ENCODE data around the gene NEK8. TPM values are rescaled to one million over a fixed set of nuclear protein-coding genes. Genes with fewer than 3 reads are reported as not detected.

NEK8 gene
- polyA plus RNA-seq, 3 donors = 2.7 to 9.6 (median 3.1) TPM

DNA sequence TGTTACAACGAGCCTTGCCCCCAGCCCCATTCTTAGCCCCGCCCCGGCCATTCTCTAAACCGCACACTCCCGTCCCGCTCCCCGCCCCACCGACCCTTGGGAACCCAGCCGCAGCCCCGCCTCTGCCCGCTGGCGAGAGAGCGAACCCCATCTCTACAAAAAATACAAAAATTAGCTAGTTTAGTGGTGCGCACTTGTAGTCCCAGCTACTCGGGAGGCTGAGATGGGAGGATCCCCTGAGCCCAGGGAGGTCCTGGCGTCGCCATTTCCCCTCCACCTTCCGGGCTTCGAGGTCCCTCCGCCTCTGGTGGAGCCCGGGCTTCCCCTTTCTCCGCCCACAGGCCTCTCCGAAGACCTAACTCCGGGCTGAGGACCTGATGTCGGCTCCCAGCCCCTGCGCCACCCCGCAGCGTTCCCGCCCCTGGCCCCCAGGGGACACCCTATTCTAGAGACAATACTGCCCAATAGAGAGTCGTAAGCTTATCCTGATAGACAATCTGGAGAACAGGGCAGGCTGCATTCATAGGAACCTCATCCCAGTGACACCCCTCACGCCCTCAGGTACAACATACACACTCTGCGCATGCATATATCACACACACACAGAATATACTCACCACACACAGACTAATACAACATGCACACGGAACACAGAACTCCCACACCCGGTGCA is 16.4 kb upstream of the NEK8 start:
- Histone ChIP-seq H2AFZ (ENCODE audit: insufficient read depth, low read depth, low read length, poor library complexity, severe bottlenecking) (peak overlapping the region; percentile 90), H3K4me3 (replicated peaks in 1 of 3; ENCODE audit: low read depth in 2 of 3, low read length in 3 of 3) (peak overlapping the region; percentile 63 to 92 (median 80)), H3K36me3 (replicated peaks in 1 of 2; ENCODE audit: control insufficient read depth in 1 of 2, insufficient read depth in 2 of 2, low read length in 2 of 2) (peaks cover 3 to 21% of the 10 kb centered on the region in 2 donors), H3K4me2 (replicated peaks; ENCODE audit: extremely low read depth, low read length, poor library complexity, severe bottlenecking) (peak overlapping the region; percentile 98), H3K27ac (ENCODE audit: low read depth in 1 of 2, low read length in 2 of 2) (peak overlapping the region; percentile 75 to 85), H3K9ac (ENCODE audit: insufficient read depth, low read length, poor library complexity, severe bottlenecking) (peak overlapping the region; percentile 75), H3K79me2 (ENCODE audit: insufficient read depth, low read length) (peaks cover 8% of the 10 kb centered on the region), H3K9me3 (replicated peaks in 1 of 2; ENCODE audit: control insufficient read depth in 1 of 2, insufficient read depth in 1 of 2, low read length in 2 of 2) (no peaks in the 10 kb centered on the region), H3K27me3 (ENCODE audit: control insufficient read depth in 2 of 2, insufficient read depth in 2 of 2, low read length in 2 of 2) (no peaks in the 10 kb centered on the region), H3K4me1 (ENCODE audit: control insufficient read depth in 1 of 2, insufficient read depth in 2 of 2, low read length in 2 of 2) (peaks cover 24 to 29% of the 10 kb centered on the region in 2 donors), H4K20me1 (ENCODE audit: insufficient read depth, low read length) (no peaks in the 10 kb centered on the region)
- H3K4me3 Mint-ChIP-seq = peak overlapping the region; percentile 88 to 93
- peak overlapping the region; percentile 83 to 95 (median 92) for H3K27ac Mint-ChIP-seq
- TF ChIP-seq, protein P1, sequence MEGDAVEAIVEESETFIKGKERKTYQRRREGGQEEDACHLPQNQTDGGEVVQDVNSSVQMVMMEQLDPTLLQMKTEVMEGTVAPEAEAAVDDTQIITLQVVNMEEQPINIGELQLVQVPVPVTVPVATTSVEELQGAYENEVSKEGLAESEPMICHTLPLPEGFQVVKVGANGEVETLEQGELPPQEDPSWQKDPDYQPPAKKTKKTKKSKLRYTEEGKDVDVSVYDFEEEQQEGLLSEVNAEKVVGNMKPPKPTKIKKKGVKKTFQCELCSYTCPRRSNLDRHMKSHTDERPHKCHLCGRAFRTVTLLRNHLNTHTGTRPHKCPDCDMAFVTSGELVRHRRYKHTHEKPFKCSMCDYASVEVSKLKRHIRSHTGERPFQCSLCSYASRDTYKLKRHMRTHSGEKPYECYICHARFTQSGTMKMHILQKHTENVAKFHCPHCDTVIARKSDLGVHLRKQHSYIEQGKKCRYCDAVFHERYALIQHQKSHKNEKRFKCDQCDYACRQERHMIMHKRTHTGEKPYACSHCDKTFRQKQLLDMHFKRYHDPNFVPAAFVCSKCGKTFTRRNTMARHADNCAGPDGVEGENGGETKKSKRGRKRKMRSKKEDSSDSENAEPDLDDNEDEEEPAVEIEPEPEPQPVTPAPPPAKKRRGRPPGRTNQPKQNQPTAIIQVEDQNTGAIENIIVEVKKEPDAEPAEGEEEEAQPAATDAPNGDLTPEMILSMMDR (IDR thresholded peaks at IDR 0.05) = no peak
- peak; percentile 68 to 75 (median 75) for DNase-seq
- peaks cover 18 to 28% of the 10 kb centered on the region in 2 donors for H3K36me3 Mint-ChIP-seq
- H3K4me1 Mint-ChIP-seq = peaks cover 24% of the 10 kb centered on the region
- H3K27me3 Mint-ChIP-seq (ENCODE audit: low read depth in 3 of 3) = peaks cover 0 to 4% (median 1%) of the 10 kb centered on the region in 3 donors
- WGBS (ENCODE audit: insufficient coverage) = 9% methylated on average over 34 of the region's 34 CpGs
- intact Hi-C loops (cut with micrococcal nuclease) = loop anchor here in 1 of 2 donors (10.0 kb wide), 1 partner anchor 67 kb away; the partner anchor contains the start of gene BLTP2
- H3K9me3 Mint-ChIP-seq = no peaks in the 10 kb centered on the region

DNA sequence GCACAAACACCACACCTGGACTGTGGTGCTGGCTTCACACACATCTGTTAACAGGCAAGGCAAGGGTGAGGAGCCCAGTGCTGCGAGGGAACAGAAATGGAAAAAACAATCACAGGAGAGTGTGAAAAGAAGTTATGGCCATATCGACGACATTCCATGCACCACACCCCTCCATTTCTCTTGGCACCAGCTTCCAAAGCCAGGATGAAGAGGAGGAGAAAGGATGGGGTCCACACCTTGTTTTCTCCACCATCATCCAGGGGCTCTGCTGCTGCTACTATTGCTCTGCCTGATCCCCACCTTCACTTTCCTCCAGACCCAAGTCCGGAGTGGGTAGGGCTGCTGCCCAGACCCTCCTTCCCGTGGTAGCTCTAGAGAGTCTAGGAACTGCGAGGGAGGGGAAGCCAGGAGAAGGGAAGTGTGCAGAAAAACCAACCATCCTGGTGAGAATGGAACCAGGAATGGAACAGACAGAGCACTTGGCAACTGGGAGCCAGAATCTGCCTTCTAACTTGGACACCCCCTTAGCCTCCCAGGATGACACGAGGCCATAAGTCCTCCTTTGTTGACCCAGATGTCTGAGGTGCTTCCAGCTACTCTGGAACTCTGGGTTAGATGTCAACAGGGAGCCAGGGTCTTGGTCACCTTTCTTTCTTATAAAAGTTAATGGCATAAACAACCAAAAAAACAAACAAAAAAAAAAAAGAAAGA is 15.7 kb upstream of the NEK8 start:
- peak overlapping the region; percentile 88 to 93 for H3K4me3 Mint-ChIP-seq
- no CpG with 5 or more reads among the region's 7 CpGs for WGBS (ENCODE audit: insufficient coverage)
- Histone ChIP-seq H3K4me2 (replicated peaks; ENCODE audit: extremely low read depth, low read length, poor library complexity, severe bottlenecking) (peak overlapping the region; percentile 98), H3K79me2 (ENCODE audit: insufficient read depth, low read length) (peaks cover 8% of the 10 kb centered on the region), H3K4me1 (ENCODE audit: control insufficient read depth in 1 of 2, insufficient read depth in 2 of 2, low read length in 2 of 2) (peaks cover 27 to 35% of the 10 kb centered on the region in 2 donors), H3K9me3 (replicated peaks in 1 of 2; ENCODE audit: control insufficient read depth in 1 of 2, insufficient read depth in 1 of 2, low read length in 2 of 2) (no peaks in the 10 kb centered on the region), H4K20me1 (ENCODE audit: insufficient read depth, low read length) (no peaks in the 10 kb centered on the region), H3K36me3 (replicated peaks in 1 of 2; ENCODE audit: control insufficient read depth in 1 of 2, insufficient read depth in 2 of 2, low read length in 2 of 2) (peaks cover 3 to 21% of the 10 kb centered on the region in 2 donors), H3K27ac (ENCODE audit: low read depth in 1 of 2, low read length in 2 of 2) (peak overlapping the region; percentile 75 to 85), H2AFZ (ENCODE audit: insufficient read depth, low read depth, low read length, poor library complexity, severe bottlenecking) (peak overlapping the region; percentile 90), H3K27me3 (ENCODE audit: control insufficient read depth in 2 of 2, insufficient read depth in 2 of 2, low read length in 2 of 2) (no peaks in the 10 kb centered on the region), H3K9ac (ENCODE audit: insufficient read depth, low read length, poor library complexity, severe bottlenecking) (no peak overlapping the region), H3K4me3 (replicated peaks in 1 of 3; ENCODE audit: low read depth in 2 of 3, low read length in 3 of 3) (peak overlapping the region in 2 of 3 experiments; percentile 63 to 92)
- H3K4me1 Mint-ChIP-seq = peaks cover 24% of the 10 kb centered on the region
- H3K9me3 Mint-ChIP-seq = no peaks in the 10 kb centered on the region
- TF ChIP-seq, protein P1 (IDR thresholded peaks at IDR 0.05) = no peak
- no peak for DNase-seq
- H3K27ac Mint-ChIP-seq = peak overlapping the region in 4 of 7 donors; percentile 78 to 92 (median 88)
- H3K27me3 Mint-ChIP-seq (ENCODE audit: low read depth in 3 of 3) = peaks cover under 1 to 4% (median 1%) of the 10 kb centered on the region in 3 donors
- intact Hi-C loops (cut with micrococcal nuclease) = loop anchor here in 1 of 2 donors (10.0 kb wide), 1 partner anchor 68 kb away; the partner anchor contains the start of gene BLTP2
- H3K36me3 Mint-ChIP-seq = peaks cover 16 to 28% of the 10 kb centered on the region in 2 donors
